SU-DHL-6 (cell line): ENCODE measurements around the gene AKAP8.

Experiments used
- CTCF ChIP-seq: fragments of 200-600 bp; sonication (generic); IDR thresholded peaks from one replicate; pipeline ENCODE4 v1.5.1; 2017; ENCODE audit warnings: antibody characterized with exemption, mild to moderate bottlenecking, low read length, moderate library complexity; ENCODE audit not compliant: insufficient read depth, poor library complexity, severe bottlenecking
- EZH2phosphoT487 ChIP-seq: fragments of 200-600 bp; sonication (generic), shearing (Covaris generic); conservative IDR thresholded peaks from 2 replicates; pipeline ENCODE4 v1.6.1; 2018; ENCODE audit warnings: mild to moderate bottlenecking, antibody characterized with exemption, low read length, moderate library complexity, mixed read lengths

GRCh38 chr19:15399234-15399515 is 19.6 kb upstream of the AKAP8 start:
- no peak for TF ChIP-seq EZH2phosphoT487
- TF ChIP-seq CTCF: no peak
